Glutamatergic neuron (in vitro differentiated cells): ENCODE results near the gene HHIP. TPM values are rescaled to one million over a fixed set of nuclear protein-coding genes. Genes with fewer than 3 reads are reported as not detected.
A peak's percentile ranks its signal among the peaks of the same experiment; 100 is the strongest.
"Not testable (repeated sequence)": the region's sequence is repeated elsewhere in the genome, so short reads cannot be mapped to it uniquely, and the experiment has no call there.

ENCODE experiments used
- DNase-seq: peaks from one replicate; pipeline ENCODE4 v3.0.0; 2022
- H3K27ac Mint-ChIP-seq: one replicate; pipeline ENCODE4 v1.8.0; 2020; ENCODE audit warnings: mild to moderate bottlenecking, mixed read lengths, inconsistent platforms; ENCODE audit not compliant: unreplicated experiment
- H3K27me3 Mint-ChIP-seq: one replicate; pipeline ENCODE4 v1.8.0; 2020; ENCODE audit warnings: mild to moderate bottlenecking, moderate library complexity, mixed read lengths, inconsistent platforms; ENCODE audit not compliant: unreplicated experiment
- H3K36me3 Mint-ChIP-seq: one replicate; pipeline ENCODE4 v1.8.0; 2020; ENCODE audit warnings: mild to moderate bottlenecking, mixed read lengths, inconsistent platforms; ENCODE audit not compliant: unreplicated experiment
- H3K4me1 Mint-ChIP-seq: one replicate; pipeline ENCODE4 v1.8.0; 2020; ENCODE audit warnings: mild to moderate bottlenecking, low read depth, mixed read lengths, inconsistent platforms; ENCODE audit not compliant: unreplicated experiment
- H3K4me3 Mint-ChIP-seq: one replicate; pipeline ENCODE4 v1.8.0; 2020; ENCODE audit warnings: mild to moderate bottlenecking, mixed read lengths, inconsistent platforms; ENCODE audit not compliant: unreplicated experiment
- H3K9me3 Mint-ChIP-seq: one replicate; pipeline ENCODE4 v1.8.0; 2020; ENCODE audit warnings: mild to moderate bottlenecking, moderate library complexity, mixed read lengths, inconsistent platforms; ENCODE audit not compliant: unreplicated experiment
- total RNA-seq: library from RNA; stranded (reverse); fragmentation: NEBNext Ultra II Directional; extraction: Animal tissue kit (Norgen Biotek cat#: 25700); gene quantifications from one replicate; pipeline ENCODE4 v1.2.1, GENCODE V29; 2021; ENCODE audit not compliant: unreplicated experiment
- TF ChIP-seq, protein P1 (sequence below): fragments of 200-600 bp; sonication (generic); IDR thresholded peaks from one replicate; pipeline ENCODE4 v1.5.0; 2021; ENCODE audit not compliant: partially characterized antibody, unreplicated experiment

HHIP gene
- total RNA-seq, 1 donor from 2014 or later, result 9.7 TPM

DNA sequence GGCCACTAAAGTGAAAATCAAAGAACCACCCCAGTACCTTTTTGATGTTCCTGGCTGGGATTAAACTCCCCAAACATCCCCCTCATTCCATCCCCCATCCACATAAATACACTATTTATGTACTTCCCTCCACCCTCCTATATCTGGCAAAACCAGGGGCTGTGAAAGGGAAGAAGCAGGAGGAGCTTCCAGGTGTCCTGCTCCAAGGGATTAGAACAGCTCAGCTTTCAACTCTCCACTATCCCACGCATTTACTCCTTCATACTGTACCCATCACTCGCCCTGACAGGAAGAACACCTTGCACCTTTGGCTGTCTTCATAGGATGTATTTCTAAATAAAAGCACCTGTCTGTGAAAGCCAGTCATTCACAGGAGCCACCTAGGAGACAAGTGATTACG is 140.0 kb downstream of the HHIP start:
- DNase-seq, result no peak
- no peaks in the 10 kb centered on the region for H3K27me3 Mint-ChIP-seq
- H3K36me3 Mint-ChIP-seq, result no peaks in the 10 kb centered on the region
- no peak overlapping the region for H3K27ac Mint-ChIP-seq
- no peaks in the 10 kb centered on the region for H3K4me1 Mint-ChIP-seq
- no peak overlapping the region for H3K4me3 Mint-ChIP-seq
- H3K9me3 Mint-ChIP-seq, result no peaks in the 10 kb centered on the region
- TF ChIP-seq, protein P1, sequence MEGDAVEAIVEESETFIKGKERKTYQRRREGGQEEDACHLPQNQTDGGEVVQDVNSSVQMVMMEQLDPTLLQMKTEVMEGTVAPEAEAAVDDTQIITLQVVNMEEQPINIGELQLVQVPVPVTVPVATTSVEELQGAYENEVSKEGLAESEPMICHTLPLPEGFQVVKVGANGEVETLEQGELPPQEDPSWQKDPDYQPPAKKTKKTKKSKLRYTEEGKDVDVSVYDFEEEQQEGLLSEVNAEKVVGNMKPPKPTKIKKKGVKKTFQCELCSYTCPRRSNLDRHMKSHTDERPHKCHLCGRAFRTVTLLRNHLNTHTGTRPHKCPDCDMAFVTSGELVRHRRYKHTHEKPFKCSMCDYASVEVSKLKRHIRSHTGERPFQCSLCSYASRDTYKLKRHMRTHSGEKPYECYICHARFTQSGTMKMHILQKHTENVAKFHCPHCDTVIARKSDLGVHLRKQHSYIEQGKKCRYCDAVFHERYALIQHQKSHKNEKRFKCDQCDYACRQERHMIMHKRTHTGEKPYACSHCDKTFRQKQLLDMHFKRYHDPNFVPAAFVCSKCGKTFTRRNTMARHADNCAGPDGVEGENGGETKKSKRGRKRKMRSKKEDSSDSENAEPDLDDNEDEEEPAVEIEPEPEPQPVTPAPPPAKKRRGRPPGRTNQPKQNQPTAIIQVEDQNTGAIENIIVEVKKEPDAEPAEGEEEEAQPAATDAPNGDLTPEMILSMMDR, result no peak

DNA sequence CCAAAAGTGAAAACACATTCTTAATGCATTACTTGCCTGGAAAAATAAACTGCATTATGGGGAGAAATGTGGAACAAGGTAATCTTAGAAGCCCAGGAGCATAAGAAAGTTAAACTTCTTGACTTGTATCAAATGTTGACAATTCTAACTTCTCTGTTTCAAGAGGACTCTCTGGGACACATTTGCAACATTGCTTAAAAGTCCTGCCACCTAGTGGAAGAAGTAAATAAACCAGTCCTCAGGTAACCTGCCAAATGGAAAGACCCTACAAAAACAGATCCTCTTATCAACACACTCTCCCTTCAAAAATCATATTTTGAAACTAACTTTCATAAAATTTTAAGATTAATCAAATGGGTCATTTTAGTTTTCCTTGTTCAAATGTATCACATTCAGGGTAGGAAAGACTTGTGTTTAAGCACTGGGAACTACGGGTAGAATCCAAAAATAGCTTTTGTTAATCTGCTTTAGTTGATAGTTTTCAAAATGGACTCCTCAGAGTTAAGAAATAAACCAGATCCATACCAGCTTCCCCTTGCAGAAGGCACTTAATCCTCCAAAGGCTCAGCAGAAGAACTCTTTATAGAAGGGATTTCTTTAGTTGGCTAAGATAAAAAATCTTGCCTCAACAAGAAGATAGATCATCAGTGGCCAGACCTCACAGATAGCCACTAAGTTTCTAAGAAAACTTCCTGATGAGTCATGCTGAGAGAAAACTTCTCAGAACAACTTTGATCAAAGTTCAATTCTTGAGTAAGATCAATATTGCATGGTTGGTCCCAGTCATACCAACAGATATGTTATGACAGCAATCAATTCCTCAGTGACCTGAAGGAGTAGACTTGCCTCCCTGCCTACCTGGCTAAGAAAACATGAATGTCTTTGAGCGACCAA is 141.7 kb downstream of the HHIP start:
- Mint-ChIP-seq H3K27ac (no peak overlapping the region), H3K36me3 (no peaks in the 10 kb centered on the region), H3K4me3 (no peak overlapping the region), H3K27me3 (no peaks in the 10 kb centered on the region), H3K4me1 (no peaks in the 10 kb centered on the region), H3K9me3 (no peaks in the 10 kb centered on the region)
- TF ChIP-seq, protein P1, result peak; percentile 65
- no peak for DNase-seq

DNA sequence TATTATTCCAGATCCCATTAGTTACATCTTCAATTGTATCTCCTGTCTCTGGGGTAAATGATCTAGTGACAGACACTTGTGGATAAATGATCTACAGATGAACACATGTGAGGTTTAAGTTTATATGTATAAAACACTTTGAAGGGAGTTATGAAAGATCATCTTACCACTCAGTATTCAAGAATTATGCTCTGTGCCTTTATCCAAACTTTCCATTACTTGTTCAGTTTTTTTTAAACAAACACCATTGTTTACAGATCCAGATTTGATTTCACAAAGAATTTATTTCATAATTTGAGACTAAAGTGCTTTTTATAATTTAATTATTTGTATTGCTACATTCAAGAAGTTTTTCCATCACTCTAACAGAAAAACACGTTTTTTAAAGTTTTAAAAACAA is 142.5 kb downstream of the HHIP start:
- no peaks in the 10 kb centered on the region for H3K36me3 Mint-ChIP-seq
- DNase-seq, result no peak
- H3K4me3 Mint-ChIP-seq, result no peak overlapping the region
- H3K4me1 Mint-ChIP-seq, result no peaks in the 10 kb centered on the region
- no peaks in the 10 kb centered on the region for H3K9me3 Mint-ChIP-seq
- no peak overlapping the region for H3K27ac Mint-ChIP-seq
- TF ChIP-seq, protein P1, result no peak
- no peaks in the 10 kb centered on the region for H3K27me3 Mint-ChIP-seq

DNA sequence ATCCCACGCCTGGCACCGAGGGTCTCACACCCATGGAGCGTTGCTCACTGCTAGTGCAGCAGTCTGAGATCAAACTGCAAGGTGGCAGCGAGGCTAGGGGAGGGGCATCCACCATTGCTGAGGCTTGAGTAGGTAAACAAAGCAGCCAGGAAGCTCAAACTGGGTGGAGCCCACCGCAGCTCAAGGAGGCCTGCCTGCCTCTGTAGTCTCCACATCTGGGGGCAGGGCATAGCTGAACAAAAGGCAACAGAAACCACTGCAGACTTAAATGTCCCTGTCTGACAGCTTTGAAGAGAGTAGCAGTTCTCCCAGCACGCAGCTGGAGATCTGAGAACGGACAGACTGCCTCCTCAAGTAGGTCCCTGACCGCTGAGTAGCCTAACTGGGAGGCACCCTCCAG is 146.0 kb downstream of the HHIP start:
- H3K36me3 Mint-ChIP-seq, DNase-seq, H3K9me3 Mint-ChIP-seq, H3K27ac Mint-ChIP-seq, H3K27me3 Mint-ChIP-seq, H3K4me1 Mint-ChIP-seq, H3K4me3 Mint-ChIP-seq: not testable (repeated sequence)
